ENCODE measurements around the gene YY1. TPM values are rescaled to one million over a fixed set of nuclear protein-coding genes. Genes with fewer than 3 reads are reported as not detected.

The YY1 gene
- total and polyA plus RNA-seq, 2 donors (not counting 1 experiment from before 2014, with no cell fraction given), result 40.8 to 41.9 TPM

DNA sequence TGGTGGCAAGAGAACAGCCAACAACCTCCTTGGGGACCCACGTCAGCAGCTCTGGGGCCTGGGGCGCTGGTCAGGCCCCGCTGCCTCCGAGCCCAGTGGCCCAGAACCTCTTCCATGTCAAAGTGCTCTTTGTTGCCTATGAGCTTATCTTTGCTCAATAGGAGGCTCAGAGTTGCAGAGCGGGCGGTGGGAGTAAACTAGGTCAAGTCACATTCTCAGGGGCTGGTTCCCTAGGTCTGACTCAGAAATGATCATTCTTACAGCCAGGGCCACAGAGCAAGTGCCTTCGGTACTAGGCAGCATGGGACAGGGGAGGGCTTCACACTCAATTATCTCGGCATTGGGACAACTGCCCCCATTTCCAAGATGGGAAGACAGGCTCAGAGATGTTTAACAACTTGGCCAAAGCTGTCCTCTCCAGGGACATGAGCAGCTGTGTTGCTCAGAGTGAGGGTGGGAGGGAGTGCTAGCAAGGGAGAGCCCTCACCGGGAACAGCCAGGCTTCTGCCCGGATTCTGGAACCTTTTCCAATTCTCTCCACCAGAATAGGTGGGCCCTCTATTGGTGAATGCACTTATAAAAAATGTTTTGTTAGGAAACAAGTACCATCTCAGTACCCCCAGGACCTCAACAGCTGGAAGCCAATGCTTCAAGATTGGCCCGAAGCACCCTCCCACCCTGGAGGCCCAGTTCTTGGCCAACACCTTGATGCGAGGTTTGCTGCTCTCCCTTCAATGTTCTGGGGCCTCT lies 55.4 kb downstream of the YY1 start:
- no peak for DNase-seq (ENCODE audit: low read depth in 2 of 2)
- Histone ChIP-seq H3K9me3 (ENCODE audit: control insufficient read depth, insufficient read depth, low read depth, low read length) (no peaks in the 10 kb centered on the region), H3K27ac (ENCODE audit: insufficient read depth, low read length) (no peak overlapping the region), H3K79me2 (ENCODE audit: control insufficient read depth, insufficient read depth, low read length) (no peaks in the 10 kb centered on the region), H3K4me2 (ENCODE audit: extremely low read depth, insufficient read depth, low read length) (no peak overlapping the region), H4K20me1 (ENCODE audit: control insufficient read depth, extremely low read depth, insufficient read depth, low read length) (no peaks in the 10 kb centered on the region), H3K36me3 (ENCODE audit: control insufficient read depth, insufficient read depth, low read length) (peaks cover 9% of the 10 kb centered on the region), H3K9ac (ENCODE audit: insufficient read depth, low read length) (no peak overlapping the region), H3K27me3 (ENCODE audit: control insufficient read depth, insufficient read depth, low read length) (no peaks in the 10 kb centered on the region), H3K4me3 (replicated peaks in 1 of 4; ENCODE audit: control extremely low read depth in 1 of 4, insufficient read depth in 1 of 4, low read depth in 3 of 4, low read length in 4 of 4) (no peak overlapping the region), H2AFZ (ENCODE audit: low read length) (no peak overlapping the region), H3K4me1 (ENCODE audit: control insufficient read depth, extremely low read depth, insufficient read depth, low read length) (peaks cover 6% of the 10 kb centered on the region)
- no peak for TF ChIP-seq EZH2 (IDR thresholded peaks at IDR 0.05; ENCODE audit: low read length, missing control alignments)
- TF ChIP-seq, protein P1, sequence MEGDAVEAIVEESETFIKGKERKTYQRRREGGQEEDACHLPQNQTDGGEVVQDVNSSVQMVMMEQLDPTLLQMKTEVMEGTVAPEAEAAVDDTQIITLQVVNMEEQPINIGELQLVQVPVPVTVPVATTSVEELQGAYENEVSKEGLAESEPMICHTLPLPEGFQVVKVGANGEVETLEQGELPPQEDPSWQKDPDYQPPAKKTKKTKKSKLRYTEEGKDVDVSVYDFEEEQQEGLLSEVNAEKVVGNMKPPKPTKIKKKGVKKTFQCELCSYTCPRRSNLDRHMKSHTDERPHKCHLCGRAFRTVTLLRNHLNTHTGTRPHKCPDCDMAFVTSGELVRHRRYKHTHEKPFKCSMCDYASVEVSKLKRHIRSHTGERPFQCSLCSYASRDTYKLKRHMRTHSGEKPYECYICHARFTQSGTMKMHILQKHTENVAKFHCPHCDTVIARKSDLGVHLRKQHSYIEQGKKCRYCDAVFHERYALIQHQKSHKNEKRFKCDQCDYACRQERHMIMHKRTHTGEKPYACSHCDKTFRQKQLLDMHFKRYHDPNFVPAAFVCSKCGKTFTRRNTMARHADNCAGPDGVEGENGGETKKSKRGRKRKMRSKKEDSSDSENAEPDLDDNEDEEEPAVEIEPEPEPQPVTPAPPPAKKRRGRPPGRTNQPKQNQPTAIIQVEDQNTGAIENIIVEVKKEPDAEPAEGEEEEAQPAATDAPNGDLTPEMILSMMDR (conservative IDR thresholded peaks at IDR 0.05 in 1 of 2, IDR thresholded peaks at IDR 0.05 in 1 of 2; ENCODE audit: low read depth in 1 of 2, low read length in 2 of 2), result no peak

DNA sequence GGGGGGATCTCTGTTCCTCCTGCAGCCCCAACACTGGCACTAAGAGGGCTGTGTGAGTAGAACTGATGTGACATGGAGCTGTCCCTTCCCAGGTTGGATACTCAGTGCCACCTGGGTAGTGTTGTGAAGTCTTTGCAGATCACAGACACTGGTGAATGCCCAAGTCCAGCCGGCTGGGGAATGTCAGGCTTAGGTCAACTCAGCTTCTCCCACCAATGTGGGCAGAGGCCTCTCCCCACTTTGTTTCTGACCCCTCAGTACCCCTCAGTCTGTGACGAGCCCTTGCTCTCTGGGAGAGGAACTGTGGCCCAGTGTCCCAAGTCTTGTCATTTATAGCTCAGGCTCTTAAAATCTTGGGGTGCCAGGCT lies 56.0 kb downstream of the YY1 start:
- Histone ChIP-seq H3K9ac (ENCODE audit: insufficient read depth, low read length) (no peak overlapping the region), H3K4me2 (ENCODE audit: extremely low read depth, insufficient read depth, low read length) (no peak overlapping the region), H3K9me3 (ENCODE audit: control insufficient read depth, insufficient read depth, low read depth, low read length) (no peaks in the 10 kb centered on the region), H3K27me3 (ENCODE audit: control insufficient read depth, insufficient read depth, low read length) (no peaks in the 10 kb centered on the region), H3K4me3 (replicated peaks in 1 of 4; ENCODE audit: control extremely low read depth in 1 of 4, insufficient read depth in 1 of 4, low read depth in 3 of 4, low read length in 4 of 4) (no peak overlapping the region), H3K79me2 (ENCODE audit: control insufficient read depth, insufficient read depth, low read length) (no peaks in the 10 kb centered on the region), H4K20me1 (ENCODE audit: control insufficient read depth, extremely low read depth, insufficient read depth, low read length) (no peaks in the 10 kb centered on the region), H2AFZ (ENCODE audit: low read length) (no peak overlapping the region), H3K36me3 (ENCODE audit: control insufficient read depth, insufficient read depth, low read length) (peaks cover 7% of the 10 kb centered on the region), H3K4me1 (ENCODE audit: control insufficient read depth, extremely low read depth, insufficient read depth, low read length) (peaks cover 6% of the 10 kb centered on the region), H3K27ac (ENCODE audit: insufficient read depth, low read length) (no peak overlapping the region)
- no peak for DNase-seq (ENCODE audit: low read depth in 2 of 2)
- TF ChIP-seq, protein P1 (conservative IDR thresholded peaks at IDR 0.05 in 1 of 2, IDR thresholded peaks at IDR 0.05 in 1 of 2; ENCODE audit: low read depth in 1 of 2, low read length in 2 of 2), result no peak
- no peak for TF ChIP-seq EZH2 (IDR thresholded peaks at IDR 0.05; ENCODE audit: low read length, missing control alignments)

DNA sequence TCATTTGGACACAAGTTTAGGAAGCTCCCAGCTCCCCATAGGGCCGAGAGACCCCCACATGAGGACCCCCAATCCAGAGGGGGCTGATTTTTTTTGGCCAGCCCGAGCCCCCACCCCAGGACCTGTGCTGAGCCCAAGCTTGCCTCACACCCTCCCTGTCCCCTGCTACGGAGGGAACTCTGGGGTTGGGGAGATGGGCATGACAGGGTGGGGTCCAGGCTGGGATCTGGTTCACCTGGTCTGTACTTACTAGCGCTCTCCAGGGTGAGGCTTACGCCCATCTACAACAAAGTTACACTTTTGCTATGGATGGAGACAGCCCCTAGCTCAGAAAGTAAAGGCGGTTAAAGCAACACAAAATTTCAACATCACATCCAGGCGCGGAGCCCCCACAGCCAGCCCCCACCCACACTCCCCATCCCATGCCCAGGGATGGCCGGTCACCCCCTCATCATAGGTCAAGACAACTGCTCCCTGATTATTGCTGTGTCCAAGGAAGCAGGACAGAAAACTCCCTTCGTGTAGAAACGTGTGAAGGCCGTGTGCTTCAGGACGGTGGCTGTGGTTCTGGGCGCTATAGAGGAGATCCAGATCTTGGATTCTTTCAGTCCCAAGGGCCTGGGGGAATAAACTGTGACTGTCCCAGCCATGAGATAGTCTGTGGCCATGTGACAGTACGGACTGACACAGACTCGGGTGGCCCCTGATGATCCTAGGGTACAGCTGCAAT lies 56.6 kb downstream of the YY1 start:
- Histone ChIP-seq H3K9ac (ENCODE audit: insufficient read depth, low read length) (no peak overlapping the region), H3K27ac (ENCODE audit: insufficient read depth, low read length) (no peak overlapping the region), H3K4me2 (ENCODE audit: extremely low read depth, insufficient read depth, low read length) (no peak overlapping the region), H4K20me1 (ENCODE audit: control insufficient read depth, extremely low read depth, insufficient read depth, low read length) (no peaks in the 10 kb centered on the region), H3K4me1 (ENCODE audit: control insufficient read depth, extremely low read depth, insufficient read depth, low read length) (peaks cover 6% of the 10 kb centered on the region), H2AFZ (ENCODE audit: low read length) (no peak overlapping the region), H3K4me3 (replicated peaks in 1 of 4; ENCODE audit: control extremely low read depth in 1 of 4, insufficient read depth in 1 of 4, low read depth in 3 of 4, low read length in 4 of 4) (no peak overlapping the region), H3K27me3 (ENCODE audit: control insufficient read depth, insufficient read depth, low read length) (no peaks in the 10 kb centered on the region), H3K9me3 (ENCODE audit: control insufficient read depth, insufficient read depth, low read depth, low read length) (no peaks in the 10 kb centered on the region), H3K36me3 (ENCODE audit: control insufficient read depth, insufficient read depth, low read length) (peaks cover 7% of the 10 kb centered on the region), H3K79me2 (ENCODE audit: control insufficient read depth, insufficient read depth, low read length) (no peaks in the 10 kb centered on the region)
- no peak for TF ChIP-seq EZH2 (IDR thresholded peaks at IDR 0.05; ENCODE audit: low read length, missing control alignments)
- TF ChIP-seq, protein P1 (conservative IDR thresholded peaks at IDR 0.05 in 1 of 2, IDR thresholded peaks at IDR 0.05 in 1 of 2; ENCODE audit: low read depth in 1 of 2, low read length in 2 of 2), result no peak
- DNase-seq (ENCODE audit: low read depth in 2 of 2), result no peak
